ENCODE measurements around the gene GREM2.

Gene GREM2

DNA sequence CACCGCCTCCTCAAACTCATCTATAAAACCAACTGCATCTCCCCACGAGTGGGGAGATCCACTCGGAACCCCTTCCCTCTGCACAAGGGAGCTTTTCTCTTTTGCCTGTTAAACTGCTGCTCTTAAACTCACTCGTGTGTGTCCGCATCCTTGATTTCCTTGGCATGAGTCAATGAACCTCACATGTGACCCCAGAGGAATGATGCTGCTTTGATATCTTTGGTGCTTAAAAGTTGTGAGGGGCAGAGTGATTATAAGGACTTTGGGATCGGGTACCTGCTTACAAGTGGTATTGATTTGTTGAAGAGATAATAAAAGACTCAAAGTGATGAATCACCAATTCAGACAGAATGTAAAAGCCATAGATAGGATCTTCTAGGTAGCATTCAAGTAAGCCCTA lies 125.3 kb downstream of the GREM2 start:
- POLR2A ChIA-PET, result no interaction called here
- Histone ChIP-seq H3K9me3 (ENCODE audit: control extremely low read depth in 1 of 5, control insufficient read depth in 4 of 5, insufficient read depth in 2 of 5, low read depth in 1 of 5, low read length in 4 of 5) (no peaks in the 10 kb centered on the region), H3K27ac (ENCODE audit: insufficient read depth in 1 of 2, low read depth in 1 of 2, low read length in 2 of 2, poor library complexity in 1 of 2, severe bottlenecking in 2 of 2) (no peak overlapping the region), H3K4me3 (ENCODE audit: control insufficient read depth in 1 of 7, extremely low read depth in 1 of 7, insufficient read depth in 4 of 7, low read depth in 2 of 7, low read length in 6 of 7) (no peak overlapping the region), H3K4me1 (ENCODE audit: control extremely low read depth in 1 of 4, control insufficient read depth in 4 of 4, insufficient read depth in 4 of 4, low read length in 3 of 4) (no peaks in the 10 kb centered on the region), H3K36me3 (ENCODE audit: control insufficient read depth in 4 of 4, insufficient read depth in 4 of 4, low read length in 3 of 4) (no peaks in the 10 kb centered on the region), H3K27me3 (replicated peaks in 2 of 5; ENCODE audit: control insufficient read depth in 4 of 5, insufficient read depth in 5 of 5, low read length in 4 of 5) (peaks cover 0 to 12% (median 5%) of the 10 kb centered on the region in 5 experiments)
- 84% methylated on average over 6 of the region's 6 CpGs for WGBS (ENCODE audit: insufficient coverage)
- DNase-seq, result no peak
- CTCF ChIA-PET, result no interaction called here

DNA sequence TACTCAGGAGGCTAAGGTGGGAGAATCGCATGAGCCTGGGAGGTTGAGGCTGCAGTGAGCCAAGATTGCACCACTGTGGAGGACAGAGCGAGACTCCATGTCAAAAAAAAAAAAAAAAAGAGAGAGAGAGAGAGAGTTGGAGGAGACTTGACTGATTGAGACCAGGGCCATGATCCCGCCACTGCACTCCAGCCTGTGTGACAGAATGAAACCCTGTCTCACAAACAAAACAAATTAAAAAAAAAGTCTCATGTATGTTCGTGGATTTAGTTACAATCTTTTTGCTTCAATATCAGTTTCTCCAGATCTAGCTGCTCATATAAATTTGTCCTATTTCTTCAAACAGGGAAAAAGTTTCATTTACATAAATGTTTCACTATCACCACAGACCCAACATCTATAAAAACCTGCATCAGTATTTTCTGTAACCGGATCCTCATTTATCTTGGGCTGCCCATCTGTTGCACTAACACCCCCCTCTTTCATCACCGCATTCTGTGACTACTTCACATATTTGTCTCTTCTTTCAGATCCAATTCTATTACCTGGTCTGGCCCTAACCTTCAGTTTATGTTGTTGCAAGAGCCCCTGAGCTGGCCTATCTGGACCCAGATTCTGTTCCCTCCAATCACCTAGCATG lies 127.0 kb downstream of the GREM2 start:
- Histone ChIP-seq H3K4me1 (ENCODE audit: control extremely low read depth in 1 of 4, control insufficient read depth in 4 of 4, insufficient read depth in 4 of 4, low read length in 3 of 4) (no peaks in the 10 kb centered on the region), H3K27ac (ENCODE audit: insufficient read depth in 1 of 2, low read depth in 1 of 2, low read length in 2 of 2, poor library complexity in 1 of 2, severe bottlenecking in 2 of 2) (no peak overlapping the region), H3K9me3 (ENCODE audit: control extremely low read depth in 1 of 5, control insufficient read depth in 4 of 5, insufficient read depth in 2 of 5, low read depth in 1 of 5, low read length in 4 of 5) (no peaks in the 10 kb centered on the region), H3K27me3 (replicated peaks in 2 of 5; ENCODE audit: control insufficient read depth in 4 of 5, insufficient read depth in 5 of 5, low read length in 4 of 5) (peaks cover 0 to 3% (median under 1%) of the 10 kb centered on the region in 5 experiments), H3K4me3 (ENCODE audit: control insufficient read depth in 1 of 7, extremely low read depth in 1 of 7, insufficient read depth in 4 of 7, low read depth in 2 of 7, low read length in 6 of 7) (no peak overlapping the region), H3K36me3 (ENCODE audit: control insufficient read depth in 4 of 4, insufficient read depth in 4 of 4, low read length in 3 of 4) (no peaks in the 10 kb centered on the region)
- ChIA-PET CTCF (no interaction called here), POLR2A (no interaction called here)
- 98% methylated on average over 4 of the region's 6 CpGs for WGBS (ENCODE audit: insufficient coverage)
- DNase-seq, result no peak

DNA sequence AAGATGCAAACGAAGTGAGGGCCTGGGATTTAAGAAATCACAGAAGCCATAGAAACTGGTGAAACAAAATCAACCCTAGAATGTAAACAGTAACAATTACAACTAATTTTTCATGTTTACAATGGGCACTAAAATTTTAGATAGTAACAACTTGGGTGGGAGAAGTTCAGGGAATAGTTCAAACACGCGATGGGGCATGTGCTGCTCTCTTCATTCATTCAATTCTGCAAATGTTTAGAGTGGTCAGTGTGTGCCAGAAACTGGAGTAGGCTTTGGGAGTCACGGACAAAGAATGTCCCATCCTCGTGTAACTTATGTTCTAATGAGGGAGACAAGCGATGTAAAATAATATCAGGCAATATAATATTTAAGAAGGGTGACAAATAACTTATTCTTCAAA lies 133.4 kb downstream of the GREM2 start:
- Histone ChIP-seq H3K9me3 (ENCODE audit: control extremely low read depth in 1 of 5, control insufficient read depth in 4 of 5, insufficient read depth in 2 of 5, low read depth in 1 of 5, low read length in 4 of 5) (no peaks in the 10 kb centered on the region), H3K4me3 (ENCODE audit: control insufficient read depth in 1 of 7, extremely low read depth in 1 of 7, insufficient read depth in 4 of 7, low read depth in 2 of 7, low read length in 6 of 7) (no peak overlapping the region), H3K27me3 (replicated peaks in 2 of 5; ENCODE audit: control insufficient read depth in 4 of 5, insufficient read depth in 5 of 5, low read length in 4 of 5) (peaks cover 0 to 2% (median 0%) of the 10 kb centered on the region in 5 experiments), H3K36me3 (ENCODE audit: control insufficient read depth in 4 of 4, insufficient read depth in 4 of 4, low read length in 3 of 4) (no peaks in the 10 kb centered on the region), H3K4me1 (ENCODE audit: control extremely low read depth in 1 of 4, control insufficient read depth in 4 of 4, insufficient read depth in 4 of 4, low read length in 3 of 4) (no peaks in the 10 kb centered on the region), H3K27ac (ENCODE audit: insufficient read depth in 1 of 2, low read depth in 1 of 2, low read length in 2 of 2, poor library complexity in 1 of 2, severe bottlenecking in 2 of 2) (no peak overlapping the region)
- ChIA-PET CTCF (no interaction called here), POLR2A (no interaction called here)
- 100% methylated on average over 2 of the region's 6 CpGs for WGBS (ENCODE audit: insufficient coverage)
- no peak for DNase-seq

DNA sequence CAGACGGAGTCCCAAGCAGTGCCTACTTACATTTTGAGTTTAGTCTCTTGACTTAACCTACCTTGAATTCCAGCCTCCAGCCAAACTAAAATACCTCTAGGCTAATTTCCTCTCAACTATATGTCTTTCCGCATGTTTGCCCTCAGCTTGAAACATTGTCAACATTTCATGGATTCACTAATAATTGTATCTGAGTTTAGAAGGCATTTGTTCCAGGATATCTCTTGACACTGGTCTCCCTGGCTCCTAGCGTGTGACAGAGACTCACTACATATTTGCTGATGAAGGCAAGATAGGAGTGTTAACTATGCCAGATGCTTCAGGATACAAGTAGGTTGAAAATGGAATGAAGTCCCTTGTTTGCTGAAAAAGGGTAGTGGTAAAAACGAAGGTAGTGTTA lies 136.1 kb downstream of the GREM2 start:
- Histone ChIP-seq H3K4me1 (ENCODE audit: control extremely low read depth in 1 of 4, control insufficient read depth in 4 of 4, insufficient read depth in 4 of 4, low read length in 3 of 4) (no peaks in the 10 kb centered on the region), H3K36me3 (ENCODE audit: control insufficient read depth in 4 of 4, insufficient read depth in 4 of 4, low read length in 3 of 4) (no peaks in the 10 kb centered on the region), H3K27ac (ENCODE audit: insufficient read depth in 1 of 2, low read depth in 1 of 2, low read length in 2 of 2, poor library complexity in 1 of 2, severe bottlenecking in 2 of 2) (no peak overlapping the region), H3K4me3 (ENCODE audit: control insufficient read depth in 1 of 7, extremely low read depth in 1 of 7, insufficient read depth in 4 of 7, low read depth in 2 of 7, low read length in 6 of 7) (no peak overlapping the region), H3K9me3 (ENCODE audit: control extremely low read depth in 1 of 5, control insufficient read depth in 4 of 5, insufficient read depth in 2 of 5, low read depth in 1 of 5, low read length in 4 of 5) (no peaks in the 10 kb centered on the region), H3K27me3 (replicated peaks in 2 of 5; ENCODE audit: control insufficient read depth in 4 of 5, insufficient read depth in 5 of 5, low read length in 4 of 5) (peaks cover 0 to 2% (median 0%) of the 10 kb centered on the region in 5 experiments)
- DNase-seq, result no peak
- ChIA-PET POLR2A (no interaction called here), CTCF (no interaction called here)
- WGBS (ENCODE audit: insufficient coverage), result 67% methylated on average over 2 of the region's 4 CpGs

DNA sequence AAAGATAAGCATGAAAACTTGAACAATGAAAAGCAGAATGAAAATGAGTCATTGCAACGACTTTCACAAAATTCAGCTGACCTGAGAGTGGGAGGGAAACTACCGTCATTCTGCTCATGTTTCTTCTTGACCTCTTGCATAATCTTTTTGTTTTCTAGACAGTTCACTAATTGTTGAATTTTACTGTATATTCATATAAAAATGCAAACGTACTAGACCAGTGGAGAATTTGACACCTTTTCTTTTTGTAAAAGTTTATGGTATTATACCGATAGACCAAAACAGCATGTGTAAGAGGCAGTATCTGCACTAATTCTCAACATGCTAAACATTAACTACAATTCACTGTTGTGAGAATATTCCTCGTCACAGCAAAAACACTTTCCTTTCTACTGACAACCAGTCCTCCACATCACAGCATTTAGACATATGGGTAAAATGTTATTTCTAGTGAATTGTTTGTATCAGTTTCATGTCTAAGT lies 137.8 kb downstream of the GREM2 start:
- ChIA-PET POLR2A (no interaction called here), CTCF (no interaction called here)
- no peaks in the 10 kb centered on the region for H3K4me1 ChIP-seq (ENCODE audit: control extremely low read depth in 1 of 4, control insufficient read depth in 4 of 4, insufficient read depth in 4 of 4, low read length in 3 of 4)
- no peaks in the 10 kb centered on the region for H3K9me3 ChIP-seq (ENCODE audit: control extremely low read depth in 1 of 5, control insufficient read depth in 4 of 5, insufficient read depth in 2 of 5, low read depth in 1 of 5, low read length in 4 of 5)
- no peak overlapping the region for H3K4me3 ChIP-seq (ENCODE audit: control insufficient read depth in 1 of 7, extremely low read depth in 1 of 7, insufficient read depth in 4 of 7, low read depth in 2 of 7, low read length in 6 of 7)
- H3K27ac ChIP-seq (ENCODE audit: insufficient read depth in 1 of 2, low read depth in 1 of 2, low read length in 2 of 2, poor library complexity in 1 of 2, severe bottlenecking in 2 of 2), result no peak overlapping the region
- DNase-seq, result no peak
- H3K36me3 ChIP-seq (ENCODE audit: control insufficient read depth in 4 of 4, insufficient read depth in 4 of 4, low read length in 3 of 4), result no peaks in the 10 kb centered on the region
- 40% methylated on average over 1 of the region's 5 CpGs for WGBS (ENCODE audit: insufficient coverage)
- peaks cover 0 to 2% (median 0%) of the 10 kb centered on the region in 5 experiments for H3K27me3 ChIP-seq (replicated peaks in 2 of 5; ENCODE audit: control insufficient read depth in 4 of 5, insufficient read depth in 5 of 5, low read length in 4 of 5)

DNA sequence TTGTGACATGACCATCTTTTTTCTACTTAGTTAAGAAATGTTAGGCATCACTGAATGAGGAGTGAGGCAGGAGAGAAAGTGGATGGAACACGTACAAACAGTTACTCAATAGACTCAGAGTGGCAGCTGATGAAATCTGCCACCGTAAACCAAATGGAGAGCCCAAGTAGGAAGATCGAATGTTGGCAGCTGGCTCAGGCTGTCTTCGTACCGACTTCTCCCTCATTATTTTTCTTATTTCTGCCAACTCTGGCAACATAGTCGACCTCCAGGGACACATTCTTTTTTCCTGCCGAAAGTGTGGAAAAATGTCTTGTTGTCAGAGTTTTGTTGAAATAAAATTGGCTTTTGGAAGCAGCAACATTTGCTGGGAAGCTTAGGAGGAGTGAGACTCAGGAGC lies 143.3 kb downstream of the GREM2 start:
- no peaks in the 10 kb centered on the region for H3K36me3 ChIP-seq (ENCODE audit: control insufficient read depth in 4 of 4, insufficient read depth in 4 of 4, low read length in 3 of 4)
- no peak overlapping the region for H3K27ac ChIP-seq (ENCODE audit: insufficient read depth in 1 of 2, low read depth in 1 of 2, low read length in 2 of 2, poor library complexity in 1 of 2, severe bottlenecking in 2 of 2)
- no peak overlapping the region for H3K4me3 ChIP-seq (ENCODE audit: control insufficient read depth in 1 of 7, extremely low read depth in 1 of 7, insufficient read depth in 4 of 7, low read depth in 2 of 7, low read length in 6 of 7)
- H3K9me3 ChIP-seq (ENCODE audit: control extremely low read depth in 1 of 5, control insufficient read depth in 4 of 5, insufficient read depth in 2 of 5, low read depth in 1 of 5, low read length in 4 of 5), result no peaks in the 10 kb centered on the region
- WGBS (ENCODE audit: insufficient coverage), result 93% methylated on average over 7 of the region's 7 CpGs
- DNase-seq, result no peak
- H3K27me3 ChIP-seq (replicated peaks in 2 of 5; ENCODE audit: control insufficient read depth in 4 of 5, insufficient read depth in 5 of 5, low read length in 4 of 5), result peaks cover 0 to 6% (median 0%) of the 10 kb centered on the region in 5 experiments
- POLR2A ChIA-PET, result no interaction called here
- no peaks in the 10 kb centered on the region for H3K4me1 ChIP-seq (ENCODE audit: control extremely low read depth in 1 of 4, control insufficient read depth in 4 of 4, insufficient read depth in 4 of 4, low read length in 3 of 4)
- CTCF ChIA-PET, result no interaction called here

DNA sequence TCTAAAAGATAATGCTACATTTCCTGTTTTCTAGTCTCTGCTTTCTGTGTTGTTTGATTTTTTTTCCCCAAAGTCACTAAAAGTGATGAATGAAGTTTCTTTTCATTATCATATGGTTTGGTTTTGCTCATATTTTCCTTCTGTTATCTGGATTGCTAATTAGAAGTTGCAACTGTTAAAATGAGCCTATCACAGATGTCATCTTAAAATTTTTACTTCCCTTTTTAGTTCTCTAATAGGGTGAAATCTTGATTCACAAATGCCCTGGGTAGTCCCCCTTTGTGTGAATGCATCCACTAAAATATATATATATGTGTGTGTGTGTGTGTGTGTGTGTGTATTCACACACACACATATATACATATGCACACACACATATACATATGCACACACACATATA lies 144.1 kb downstream of the GREM2 start:
- no peak for DNase-seq
- H3K27ac ChIP-seq (ENCODE audit: insufficient read depth in 1 of 2, low read depth in 1 of 2, low read length in 2 of 2, poor library complexity in 1 of 2, severe bottlenecking in 2 of 2), result no peak overlapping the region
- no peak overlapping the region for H3K4me3 ChIP-seq (ENCODE audit: control insufficient read depth in 1 of 7, extremely low read depth in 1 of 7, insufficient read depth in 4 of 7, low read depth in 2 of 7, low read length in 6 of 7)
- no peaks in the 10 kb centered on the region for H3K36me3 ChIP-seq (ENCODE audit: control insufficient read depth in 4 of 4, insufficient read depth in 4 of 4, low read length in 3 of 4)
- POLR2A ChIA-PET, result no interaction called here
- no peaks in the 10 kb centered on the region for H3K9me3 ChIP-seq (ENCODE audit: control extremely low read depth in 1 of 5, control insufficient read depth in 4 of 5, insufficient read depth in 2 of 5, low read depth in 1 of 5, low read length in 4 of 5)
- CTCF ChIA-PET, result no interaction called here
- H3K27me3 ChIP-seq (replicated peaks in 2 of 5; ENCODE audit: control insufficient read depth in 4 of 5, insufficient read depth in 5 of 5, low read length in 4 of 5), result peaks cover 0 to 6% (median 0%) of the 10 kb centered on the region in 5 experiments
- no peaks in the 10 kb centered on the region for H3K4me1 ChIP-seq (ENCODE audit: control extremely low read depth in 1 of 4, control insufficient read depth in 4 of 4, insufficient read depth in 4 of 4, low read length in 3 of 4)

All from common myeloid progenitor, CD34-positive (primary cell).